Kidney epithelial cell (primary cell): ENCODE data around the gene C18orf32. TPM values are rescaled to one million over a fixed set of nuclear protein-coding genes. Genes with fewer than 3 reads are reported as not detected.
A peak's percentile ranks its signal among the peaks of the same experiment; 100 is the strongest.
"Not testable (repeated sequence)": the region's sequence is repeated elsewhere in the genome, so short reads cannot be mapped to it uniquely, and the experiment has no call there.

Source experiments
- DNase-seq: peaks from one replicate; pipeline ENCODE4 v3.0.0-alpha.2; 2010; ENCODE audit warnings: low read depth
- H3K27me3 ChIP-seq: 2 replicates; pipeline ENCODE4 v1.6.0; 2011; ENCODE audit warnings: low read length; ENCODE audit not compliant: control insufficient read depth, insufficient read depth
- H3K36me3 ChIP-seq: 2 replicates; pipeline ENCODE4 v1.5.1; 2011; ENCODE audit warnings: low read length; ENCODE audit not compliant: control insufficient read depth, insufficient read depth
- H3K4me3 ChIP-seq: 2 replicates; pipeline ENCODE4 v1.5.1; 2011; ENCODE audit warnings: low read depth, mild to moderate bottlenecking, control low read depth, low read length
- CTCF ChIP-seq: IDR thresholded peaks from 2 replicates; pipeline ENCODE4 v1.5.1; 2011; ENCODE audit warnings: mild to moderate bottlenecking, moderate library complexity, low read length, control low read depth, inconsistent platforms; ENCODE audit not compliant: insufficient read depth, poor library complexity, severe bottlenecking
- total RNA-seq: library from RNA; depleted of rRNA; stranded (reverse); fragments of >200 nt; gene quantifications from 2 replicates; pipeline ENCODE4 v1.2.3, GENCODE V29; 2015

Gene C18orf32
- total RNA-seq, 1 donor from 2014 or later = 44.5 TPM

DNA sequence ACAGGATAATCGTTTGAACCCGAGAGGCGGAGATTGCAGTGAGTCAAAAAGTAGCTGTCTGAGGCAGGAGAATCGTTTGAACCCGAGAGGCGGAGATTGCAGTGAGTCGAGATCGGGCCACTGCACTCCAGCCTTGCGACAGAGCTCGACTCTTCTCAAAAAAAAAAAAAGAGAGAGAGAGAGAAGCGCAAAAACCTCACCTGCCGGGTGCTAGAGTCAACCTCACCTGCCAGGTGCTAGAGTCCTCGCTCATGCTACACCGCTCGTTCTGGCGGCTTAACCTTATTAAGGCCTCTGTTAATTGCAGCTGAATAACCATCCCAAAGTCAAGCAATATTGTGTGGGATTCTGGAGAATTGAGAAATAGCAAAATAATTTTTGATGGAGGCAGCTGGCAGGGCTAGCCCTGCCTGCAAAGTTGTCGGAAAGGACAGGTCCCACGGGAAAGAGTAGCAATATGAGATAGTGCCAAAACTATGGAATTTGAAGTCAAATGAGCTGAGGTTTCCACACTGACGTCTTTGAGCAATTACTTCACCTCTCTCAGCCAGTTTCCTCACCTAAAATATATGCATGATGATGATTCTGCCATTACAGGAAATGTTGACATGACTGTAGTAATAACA lies 25.9 kb downstream of the C18orf32 start:
- peak overlapping the region; percentile 99 for H3K4me3 ChIP-seq
- H3K27me3 ChIP-seq = no peaks in the 10 kb centered on the region
- H3K36me3 ChIP-seq = no peaks in the 10 kb centered on the region
- TF ChIP-seq CTCF = no peak
- DNase-seq = no peak

DNA sequence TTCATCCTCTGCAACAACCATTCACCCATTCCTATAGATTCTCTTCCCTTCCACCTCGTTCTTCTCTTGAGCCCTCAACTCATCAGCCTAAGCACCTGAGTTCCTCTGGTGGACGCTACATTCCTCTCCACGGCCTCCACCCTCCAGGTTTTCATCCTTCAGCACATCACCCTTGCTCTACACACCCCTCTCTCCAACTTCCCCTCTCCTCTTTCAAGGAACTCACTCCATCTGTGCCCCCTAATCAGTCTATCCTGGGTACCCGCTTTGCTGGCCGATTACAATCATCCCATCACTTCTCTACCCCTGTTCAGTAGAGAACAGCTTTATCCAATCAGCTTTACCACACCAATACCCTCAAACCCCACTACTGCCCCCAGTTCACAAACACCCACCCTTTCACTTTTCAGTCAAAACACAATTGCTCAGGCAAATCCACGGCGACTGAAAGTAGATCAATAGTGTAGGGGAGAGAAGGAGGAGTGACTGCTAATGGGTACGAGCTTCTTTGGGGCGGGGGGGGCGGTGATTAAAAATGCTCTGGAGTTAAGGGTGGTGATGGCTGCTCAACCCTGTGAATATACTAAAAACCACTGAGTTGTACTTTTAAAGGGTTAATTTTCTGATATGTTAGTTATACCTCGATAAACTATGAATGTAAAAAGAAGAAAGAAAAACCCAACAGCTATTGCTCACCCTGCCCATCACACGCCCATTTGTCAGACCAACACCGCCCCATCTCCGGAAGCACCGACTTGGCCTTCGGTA lies 27.4 kb downstream of the C18orf32 start:
- no peak for DNase-seq
- Histone ChIP-seq H3K4me3 (peak overlapping the region; percentile 99), H3K27me3 (no peaks in the 10 kb centered on the region), H3K36me3 (no peaks in the 10 kb centered on the region)
- TF ChIP-seq CTCF = no peak

DNA sequence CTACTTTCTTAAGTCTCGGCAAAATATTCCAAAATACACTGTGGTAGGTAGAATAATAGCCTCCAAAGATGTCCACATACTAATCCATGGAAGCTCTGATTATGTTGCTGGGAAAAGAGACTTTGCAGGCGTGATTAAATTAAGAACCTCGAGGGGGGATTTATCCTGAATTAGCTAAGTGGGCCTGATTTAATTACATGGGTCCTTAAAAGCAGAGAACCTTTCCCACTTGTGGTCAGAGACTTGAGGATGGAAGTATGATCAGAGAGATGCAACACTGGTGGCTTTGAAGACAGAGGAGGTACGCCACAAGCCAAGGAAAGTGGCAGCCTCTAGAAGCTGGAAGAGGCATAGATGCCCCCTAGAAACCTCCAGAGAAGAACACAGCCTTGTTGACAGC lies 29.4 kb downstream of the C18orf32 start:
- DNase-seq = no peak
- Histone ChIP-seq H3K4me3 (no peak overlapping the region), H3K36me3 (no peaks in the 10 kb centered on the region), H3K27me3 (no peaks in the 10 kb centered on the region)
- no peak for TF ChIP-seq CTCF

- no peaks in the 10 kb centered on the region for H3K36me3 ChIP-seq
- H3K4me3 ChIP-seq = no peak overlapping the region
- H3K27me3 ChIP-seq = no peaks in the 10 kb centered on the region
- no peak for DNase-seq
- no peak for TF ChIP-seq CTCF
These were observed 30.2 kb downstream of the C18orf32 start for GRCh38 chr18:49456794-49457193.

DNA sequence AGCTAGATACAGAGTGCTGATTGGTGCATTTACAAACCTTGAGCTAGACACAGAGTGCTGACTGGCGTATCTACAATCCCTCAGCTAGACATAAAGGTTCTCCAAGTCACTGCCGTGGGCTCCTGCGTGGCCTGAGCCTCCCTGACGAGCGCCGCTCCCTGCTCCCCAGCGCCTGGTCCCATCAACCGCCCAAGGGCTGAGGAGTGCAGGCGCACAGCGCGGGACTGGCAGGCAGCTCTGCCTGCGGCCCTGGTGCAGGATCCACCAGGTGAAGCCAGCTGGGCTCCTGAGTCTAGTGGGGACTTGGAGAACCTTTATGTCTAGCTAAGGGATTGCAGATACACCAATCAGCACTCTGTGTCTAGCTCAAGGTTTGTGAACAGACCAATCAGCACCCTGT lies 34.5 kb downstream of the C18orf32 start:
- H3K36me3 ChIP-seq, H3K27me3 ChIP-seq: not testable (repeated sequence)

DNA sequence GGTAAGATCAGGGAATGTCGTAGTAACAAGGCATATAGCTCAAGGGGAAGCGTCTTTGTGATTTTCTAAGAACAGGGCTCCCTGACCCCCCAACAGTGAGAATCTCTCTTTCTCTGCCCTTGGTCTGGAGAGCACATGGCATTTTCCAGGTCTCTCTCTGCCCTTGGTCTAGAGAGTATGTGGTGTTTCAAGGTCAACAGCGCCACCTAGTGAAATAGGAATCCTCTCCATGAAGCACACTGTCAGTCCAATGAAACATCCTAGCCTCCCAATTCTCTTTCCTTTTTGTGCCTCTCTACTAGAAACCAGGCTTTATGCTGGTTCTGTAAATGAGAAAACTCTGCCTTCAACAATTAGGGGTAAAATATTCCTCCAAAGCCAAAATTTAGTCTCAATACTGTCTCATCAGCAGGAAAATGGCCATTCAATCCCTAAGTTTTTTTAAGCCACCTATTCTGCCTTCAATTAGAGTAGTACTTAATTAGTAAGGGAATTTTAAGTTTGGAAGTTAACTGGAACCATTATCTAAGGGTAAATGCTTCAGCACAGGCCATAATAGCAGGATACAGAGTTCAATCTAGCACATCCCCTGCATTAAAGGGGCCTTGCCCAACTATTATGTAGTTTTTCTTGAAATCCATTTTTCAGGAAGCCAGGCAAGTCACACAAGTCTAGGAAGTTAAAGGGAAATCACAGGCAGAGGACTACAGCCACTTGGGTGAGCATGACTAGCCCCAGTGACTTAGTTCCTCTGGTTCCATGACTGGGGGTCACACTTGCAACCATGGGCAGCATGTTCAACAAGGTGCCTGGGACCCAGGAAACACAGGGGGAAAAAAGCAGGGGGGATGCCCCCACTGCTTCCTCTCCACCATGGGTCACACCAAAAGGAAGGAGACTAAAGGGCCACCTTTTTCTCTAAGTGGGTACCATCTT lies 39.0 kb downstream of the C18orf32 start:
- H3K36me3 ChIP-seq = no peaks in the 10 kb centered on the region
- DNase-seq = no peak
- TF ChIP-seq CTCF = peak; percentile 35

More for the DNA sequence above, 34.5 kb downstream of the C18orf32 start:
- DNase-seq, H3K4me3 ChIP-seq: not testable (repeated sequence)

More for the DNA sequence above, 39.0 kb downstream of the C18orf32 start:
- Histone ChIP-seq H3K27me3 (no peaks in the 10 kb centered on the region), H3K4me3 (no peak overlapping the region)
